Mesenchymal stem cell (in vitro differentiated cells and primary cell): ENCODE results near the gene STK32C.
A peak's percentile ranks its signal among the peaks of the same experiment; 100 is the strongest.

Experiments used
- DNase-seq: peaks from one replicate; pipeline ENCODE4 v3.0.0-alpha.2; 2013
- H2AFZ ChIP-seq: one replicate; pipeline ENCODE4 v1.6.1; 2013; ENCODE audit warnings: low read depth, mild to moderate bottlenecking, control low read depth, inconsistent platforms, low read length, moderate library complexity
- H2AK5ac ChIP-seq: 2 replicates; pipeline ENCODE4 v1.6.1; 2013; ENCODE audit warnings: low read length, moderate library complexity, mild to moderate bottlenecking, inconsistent platforms; ENCODE audit not compliant: severe bottlenecking
- H2BK120ac ChIP-seq: one replicate; pipeline ENCODE4 v1.6.1; 2013; ENCODE audit warnings: low read depth, mild to moderate bottlenecking, inconsistent platforms, low read length, moderate library complexity
- H2BK12ac ChIP-seq, 2 experiments: one replicate each; pipeline ENCODE4 v1.6.1; 2013; ENCODE audit warnings: inconsistent platforms in 2 of 2, low read length in 2 of 2, mild to moderate bottlenecking in 2 of 2, moderate library complexity in 2 of 2, control low read depth in 1 of 2
- H2BK15ac ChIP-seq: one replicate; pipeline ENCODE4 v1.6.1; 2013; ENCODE audit warnings: mild to moderate bottlenecking, low read depth, inconsistent platforms; ENCODE audit not compliant: poor library complexity, severe bottlenecking
- H2BK5ac ChIP-seq: 2 replicates; pipeline ENCODE4 v1.6.1; 2013; ENCODE audit warnings: low read depth, mild to moderate bottlenecking, low read length, control low read depth, inconsistent platforms; ENCODE audit not compliant: poor library complexity, severe bottlenecking
- H3K14ac ChIP-seq, 2 experiments: one replicate each; pipeline ENCODE4 v1.6.1; 2013; ENCODE audit warnings: inconsistent platforms in 2 of 2, low read length in 2 of 2, control low read depth in 1 of 2, mild to moderate bottlenecking in 1 of 2, moderate library complexity in 1 of 2
- H3K18ac ChIP-seq, 2 experiments: one replicate each; pipeline ENCODE4 v1.6.1; 2013; ENCODE audit warnings: inconsistent platforms in 2 of 2, low read length in 2 of 2, control low read depth in 1 of 2, low read depth in 1 of 2, mild to moderate bottlenecking in 1 of 2
- H3K23ac ChIP-seq, 2 experiments: one replicate each; pipeline ENCODE4 v1.6.1; 2013; ENCODE audit warnings: inconsistent platforms in 2 of 2, low read length in 2 of 2, mild to moderate bottlenecking in 2 of 2, moderate library complexity in 2 of 2, control low read depth in 1 of 2
- H3K27ac ChIP-seq: 2 replicates; pipeline ENCODE4 v1.5.1; 2013; ENCODE audit warnings: mild to moderate bottlenecking, moderate library complexity, low read length, control low read depth, inconsistent platforms; ENCODE audit not compliant: poor library complexity, severe bottlenecking
- H3K27me3 ChIP-seq, 2 experiments: 2 replicates each; pipeline versions ENCODE4 v1.6.1 to v1.7.0; 2013; ENCODE audit warnings: low read length in 2 of 2, mild to moderate bottlenecking in 2 of 2, moderate library complexity in 2 of 2, control low read depth in 1 of 2, inconsistent platforms in 1 of 2; ENCODE audit not compliant: control insufficient read depth in 1 of 2, insufficient read depth in 1 of 2
- H3K36me3 ChIP-seq, 2 experiments: 2 replicates each; pipeline versions ENCODE4 v1.6.1 to v1.7.0; 2013; ENCODE audit warnings: low read length in 2 of 2, control low read depth in 1 of 2, inconsistent platforms in 1 of 2, low read depth in 1 of 2, mild to moderate bottlenecking in 1 of 2; ENCODE audit not compliant: insufficient read depth in 2 of 2, control insufficient read depth in 1 of 2
- H3K4ac ChIP-seq, 2 experiments: one replicate each; pipeline ENCODE4 v1.6.1; 2013; ENCODE audit warnings: inconsistent platforms in 2 of 2, low read length in 2 of 2, mild to moderate bottlenecking in 2 of 2, moderate library complexity in 2 of 2, control low read depth in 1 of 2, low read depth in 1 of 2
- H3K4me1 ChIP-seq: 2 replicates; pipeline ENCODE4 v1.6.1; 2013; ENCODE audit warnings: low read depth, low read length, control low read depth; ENCODE audit not compliant: control insufficient read depth, insufficient read depth
- H3K4me2 ChIP-seq: 2 replicates; pipeline ENCODE4 v1.6.1; 2013; ENCODE audit warnings: low read length, mild to moderate bottlenecking, inconsistent platforms; ENCODE audit not compliant: poor library complexity, severe bottlenecking
- H3K4me3 ChIP-seq, 2 experiments: 2 replicates each; pipeline versions ENCODE4 v1.5.1 to v1.7.0; 2013; ENCODE audit warnings: low read length in 2 of 2, mild to moderate bottlenecking in 2 of 2, control low read depth in 1 of 2, low read depth in 1 of 2; ENCODE audit not compliant: insufficient read depth in 1 of 2
- H3K79me1 ChIP-seq: replicated peaks from 2 replicates; pipeline ENCODE4 v1.6.1; 2013; ENCODE audit warnings: mild to moderate bottlenecking, control low read depth, low read length, inconsistent platforms; ENCODE audit not compliant: poor library complexity, severe bottlenecking
- H3K9ac ChIP-seq: 2 replicates; pipeline ENCODE4 v1.7.0; 2013; ENCODE audit warnings: mild to moderate bottlenecking, low read length, moderate library complexity
- H3K9me3 ChIP-seq: 2 replicates; pipeline ENCODE4 v1.7.0; 2013; ENCODE audit warnings: mild to moderate bottlenecking, low read length; ENCODE audit not compliant: control insufficient read depth
- H4K8ac ChIP-seq: one replicate; pipeline ENCODE4 v1.6.1; 2013; ENCODE audit warnings: inconsistent platforms, mild to moderate bottlenecking, low read length, moderate library complexity
- H4K91ac ChIP-seq: one replicate; pipeline ENCODE4 v1.6.1; 2013; ENCODE audit warnings: mild to moderate bottlenecking, low read length, inconsistent platforms
- WGBS: methylation state at CpG from one replicate; pipeline ENCODE4 v1.1.7; 2013; ENCODE audit warnings: mixed read lengths; 5-methylcytosine and 5-hydroxymethylcytosine counted together

The STK32C gene

DNA sequence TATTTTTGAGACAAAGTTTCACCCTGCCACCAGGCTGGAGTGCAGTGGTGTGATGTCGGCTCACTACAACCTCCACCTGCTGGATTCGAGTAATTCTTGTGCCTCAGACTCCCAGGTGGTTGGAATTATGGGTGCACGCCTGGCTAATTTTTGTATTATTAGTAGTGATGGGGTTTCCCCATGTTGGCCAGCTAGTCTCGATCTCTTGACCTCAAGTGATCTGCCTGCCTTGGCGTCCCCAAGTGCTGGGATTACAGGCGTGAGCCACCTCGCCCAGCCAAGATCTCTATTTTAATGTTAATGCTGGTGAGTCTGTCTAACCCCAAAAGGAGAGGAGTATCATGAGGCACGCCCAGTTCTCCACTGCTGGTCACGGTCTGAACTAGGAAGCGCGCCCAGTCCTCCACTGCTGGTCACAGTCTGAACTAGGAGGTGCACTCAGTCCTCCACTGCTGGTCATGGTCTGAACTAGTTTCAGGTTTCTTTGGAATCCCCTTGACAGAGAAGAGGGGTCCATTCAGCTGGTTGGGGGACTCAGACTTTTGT, 18.7 kb upstream of the STK32C start:
- Histone ChIP-seq H3K27me3 (no peaks in the 10 kb centered on the region), H3K4ac (no peak overlapping the region), H4K91ac (no peak overlapping the region), H2BK5ac (no peak overlapping the region), H3K4me1 (peaks cover 21% of the 10 kb centered on the region), H3K27ac (no peak overlapping the region), H3K9me3 (no peaks in the 10 kb centered on the region), H2BK120ac (no peak overlapping the region), H4K8ac (no peak overlapping the region), H3K23ac (no peak overlapping the region), H2AFZ (no peak overlapping the region), H3K4me2 (no peak overlapping the region), H2AK5ac (no peak overlapping the region), H2BK12ac (no peak overlapping the region), H3K4me3 (no peak overlapping the region), H3K18ac (no peak overlapping the region), H2BK15ac (no peak overlapping the region), H3K14ac (no peak overlapping the region), H3K36me3 (peaks cover 15 to 23% of the 10 kb centered on the region in 2 experiments), H3K9ac (peak overlapping the region; percentile 30), H3K79me1 (peaks cover 20% of the 10 kb centered on the region)
- DNase-seq, result no peak
- 92% methylated on average over 11 of the region's 11 CpGs for WGBS

GRCh38 chr10:132324186-132324585, 16.4 kb upstream of the STK32C start:
- Histone ChIP-seq H3K79me1 (peaks cover 27% of the 10 kb centered on the region), H2BK15ac (no peak overlapping the region), H3K27ac (no peak overlapping the region), H3K4me3 (no peak overlapping the region), H3K4me2 (no peak overlapping the region), H2BK5ac (no peak overlapping the region), H2AK5ac (no peak overlapping the region), H3K36me3 (peaks cover 15 to 23% of the 10 kb centered on the region in 2 experiments), H3K4ac (no peak overlapping the region), H4K8ac (no peak overlapping the region), H4K91ac (no peak overlapping the region), H3K27me3 (no peaks in the 10 kb centered on the region), H3K9me3 (no peaks in the 10 kb centered on the region), H3K14ac (no peak overlapping the region), H2AFZ (no peak overlapping the region), H3K18ac (no peak overlapping the region), H2BK12ac (no peak overlapping the region), H3K4me1 (peaks cover 29% of the 10 kb centered on the region), H3K23ac (no peak overlapping the region), H3K9ac (no peak overlapping the region), H2BK120ac (no peak overlapping the region)
- WGBS, result no CpG with 5 or more reads among the region's 1 CpG
- no peak for DNase-seq

DNA sequence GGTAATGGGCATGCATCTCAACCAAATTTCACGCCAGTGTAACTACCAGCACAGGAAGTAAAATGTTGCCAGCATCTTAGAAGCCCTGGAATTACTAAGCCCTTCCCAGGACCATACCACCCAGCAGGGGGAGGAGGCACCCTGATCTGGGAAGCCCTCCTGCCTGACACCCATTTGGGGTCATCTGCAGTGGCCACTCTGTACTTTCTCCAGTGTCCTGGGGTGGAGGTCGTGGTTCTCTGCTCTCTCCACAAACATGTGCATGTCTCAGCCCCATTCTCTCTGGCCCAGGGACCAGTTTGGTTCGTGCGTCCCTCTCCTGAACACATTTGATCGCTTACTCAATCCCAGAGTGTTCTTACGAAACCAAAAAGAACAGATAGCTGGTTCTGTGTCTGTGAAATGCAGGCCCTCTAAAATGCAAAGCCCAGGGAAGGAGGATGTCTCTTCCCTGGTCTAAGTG, 14.9 kb upstream of the STK32C start:
- peak overlapping the region; percentile 73 for H3K9ac ChIP-seq
- H2AK5ac ChIP-seq, result peak overlapping the region; percentile 2
- peak overlapping the region in 1 of 2 experiments; percentile 12 for H2BK12ac ChIP-seq
- peak overlapping the region; percentile 56 to 58 for H3K18ac ChIP-seq
- WGBS, result 76% methylated on average over 6 of the region's 6 CpGs
- H2BK120ac ChIP-seq, result no peak overlapping the region
- H2BK15ac ChIP-seq, result no peak overlapping the region
- no peak overlapping the region for H4K91ac ChIP-seq
- DNase-seq, result peak; percentile 80
- H3K4ac ChIP-seq, result peak overlapping the region; percentile 40 to 93
- no peak overlapping the region for H4K8ac ChIP-seq
- peaks cover 28% of the 10 kb centered on the region for H3K79me1 ChIP-seq
- no peak overlapping the region for H2BK5ac ChIP-seq
- no peak overlapping the region for H3K4me2 ChIP-seq
- H3K27me3 ChIP-seq, result no peaks in the 10 kb centered on the region
- no peak overlapping the region for H3K14ac ChIP-seq
- peak overlapping the region in 1 of 2 experiments; percentile 46 for H3K4me3 ChIP-seq
- peaks cover 11 to 23% of the 10 kb centered on the region in 2 experiments for H3K36me3 ChIP-seq
- no peak overlapping the region for H3K23ac ChIP-seq
- H3K4me1 ChIP-seq, result peaks cover 26% of the 10 kb centered on the region
- peak overlapping the region; percentile 18 for H3K27ac ChIP-seq
- H3K9me3 ChIP-seq, result no peaks in the 10 kb centered on the region
- H2AFZ ChIP-seq, result no peak overlapping the region

DNA sequence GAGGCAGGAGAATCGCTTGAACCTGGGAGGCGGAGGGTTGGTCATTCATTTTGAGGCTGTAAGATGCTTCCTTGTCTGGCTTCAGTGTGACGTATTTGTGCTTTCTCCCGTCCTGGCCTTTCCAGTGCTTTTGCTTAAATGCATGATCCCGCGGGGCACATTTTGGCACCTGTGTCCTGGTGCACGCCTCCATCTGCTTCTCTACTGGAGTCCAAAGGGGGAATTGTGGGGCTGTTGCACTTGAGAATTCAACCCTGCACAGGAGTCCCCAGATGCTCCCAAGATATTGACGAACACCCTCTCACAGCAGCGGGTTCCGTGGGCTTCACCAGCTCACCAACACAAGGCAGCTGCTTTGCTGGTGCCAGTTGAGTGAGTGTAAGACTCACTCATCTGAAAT, 14.0 kb upstream of the STK32C start:
- H3K27me3 ChIP-seq, result no peaks in the 10 kb centered on the region
- H3K36me3 ChIP-seq, result peaks cover 11 to 21% of the 10 kb centered on the region in 2 experiments
- no peak overlapping the region for H3K4me2 ChIP-seq
- H4K8ac ChIP-seq, result no peak overlapping the region
- peak overlapping the region in 1 of 2 experiments; percentile 28 for H2BK12ac ChIP-seq
- peaks cover 26% of the 10 kb centered on the region for H3K4me1 ChIP-seq
- no peak overlapping the region for H2BK5ac ChIP-seq
- peak overlapping the region in 1 of 2 experiments; percentile 57 for H3K4ac ChIP-seq
- H3K18ac ChIP-seq, result no peak overlapping the region
- H3K9ac ChIP-seq, result no peak overlapping the region
- H3K23ac ChIP-seq, result no peak overlapping the region
- peak overlapping the region; percentile 5 for H2AK5ac ChIP-seq
- peak overlapping the region; percentile 71 for H2BK120ac ChIP-seq
- peak overlapping the region; percentile 23 for H4K91ac ChIP-seq
- H3K9me3 ChIP-seq, result no peaks in the 10 kb centered on the region
- H2BK15ac ChIP-seq, result no peak overlapping the region
- H3K27ac ChIP-seq, result no peak overlapping the region
- H3K79me1 ChIP-seq, result peaks cover 28% of the 10 kb centered on the region
- 94% methylated on average over 10 of the region's 10 CpGs for whole genome bisulfite sequencing
- H3K14ac ChIP-seq, result no peak overlapping the region
- no peak overlapping the region for H2AFZ ChIP-seq
- DNase-seq, result no peak
- no peak overlapping the region for H3K4me3 ChIP-seq
